SK-N-SH (cell line): ENCODE measurements around the gene ARHGAP25. TPM values are rescaled to one million over a fixed set of nuclear protein-coding genes. Genes with fewer than 3 reads are reported as not detected.

ENCODE experiments used
- CTCF ChIA-PET: fragments of 300-600, 350-600 bp; formaldehyde crosslinking; extraction: SDS; loops from one replicate; lab custom pipeline; 2021; lab: Yijun Ruan, JAX
- POLR2A ChIA-PET: fragments of 350-600 bp; sonication (Branson Sonifier 250); formaldehyde crosslinking; extraction: SDS; loops from one replicate; lab custom pipeline; 2020; ENCODE audit warnings: antibody characterized with exemption, inconsistent platforms; lab: Yijun Ruan, JAX
- DNase-seq: peaks from one replicate; pipeline ENCODE4 v3.0.0; 2012
- H2AFZ ChIP-seq: fragments of 200-600 bp; sonication (generic); 2 replicates; pipeline ENCODE4 v1.8.1; 2016; ENCODE audit warnings: antibody characterized with exemption, mild to moderate bottlenecking, low read depth
- H3F3A ChIP-seq: fragments of 200-600 bp; sonication (generic); replicated peaks from 2 replicates; pipeline ENCODE3; 2016; ENCODE audit warnings: antibody characterized with exemption, mild to moderate bottlenecking; ENCODE audit not compliant: insufficient read depth
- H3K27ac ChIP-seq, 2 experiments: fragments of 200-500 bp in 1 of 2; fragments of 200-600 bp in 1 of 2; sonication (Bioruptor generic) in 1 of 2; sonication (generic), shearing (Covaris generic) in 1 of 2; 2 replicates each; pipeline versions ENCODE4 v1.5.1 to v1.6.1; 2014 to 2016; ENCODE audit warnings: low read depth in 2 of 2, inconsistent platforms in 1 of 2, low read length in 1 of 2, mild to moderate bottlenecking in 1 of 2, mixed read lengths in 1 of 2
- H3K27me3 ChIP-seq: fragments of 200-600 bp; sonication (generic), shearing (Covaris generic); 2 replicates; pipeline ENCODE4 v1.6.1; 2016; ENCODE audit warnings: mixed run types; ENCODE audit not compliant: insufficient read depth
- H3K36me3 ChIP-seq, 2 experiments: fragments of 200-500 bp in 1 of 2; fragments of 200-600 bp in 1 of 2; sonication (Bioruptor generic) in 1 of 2; sonication (generic) in 1 of 2; replicated peaks in 1 of 2; 2 replicates each; pipeline versions ENCODE3 to v1.5.1; 2014 to 2016; ENCODE audit warnings: low read length in 1 of 2, mild to moderate bottlenecking in 1 of 2; ENCODE audit not compliant: insufficient read depth in 2 of 2, control insufficient read depth in 1 of 2
- H3K4me1 ChIP-seq, 2 experiments: fragments of 200-500 bp in 1 of 2; fragments of 200-600 bp in 1 of 2; sonication (Bioruptor generic) in 1 of 2; sonication (generic), shearing (Covaris generic) in 1 of 2; 2 replicates each; pipeline versions ENCODE4 v1.5.1 to v1.6.1; 2014 to 2016; ENCODE audit warnings: low read depth in 1 of 2, low read length in 1 of 2, mixed run types in 1 of 2; ENCODE audit not compliant: insufficient read depth in 2 of 2, control insufficient read depth in 1 of 2
- H3K4me2 ChIP-seq: fragments of 200-600 bp; sonication (generic), shearing (Covaris generic); 2 replicates; pipeline ENCODE4 v1.6.1; 2017; ENCODE audit warnings: mixed run types
- H3K4me3 ChIP-seq, 2 experiments: fragments of 200-500 bp in 1 of 2; fragments of 200-600 bp in 1 of 2; sonication (Bioruptor generic) in 1 of 2; sonication (generic), shearing (Covaris generic) in 1 of 2; 2 replicates each; pipeline versions ENCODE4 v1.5.1 to v1.8.1; 2014 to 2016; ENCODE audit warnings: low read depth in 2 of 2, inconsistent platforms in 1 of 2, low read length in 1 of 2, mild to moderate bottlenecking in 1 of 2, mixed read lengths in 1 of 2, moderate library complexity in 1 of 2
- H3K79me2 ChIP-seq: fragments of 200-600 bp; sonication (generic); 2 replicates; pipeline ENCODE4 v1.8.1; 2017; ENCODE audit warnings: mild to moderate bottlenecking; ENCODE audit not compliant: insufficient read depth
- H3K9ac ChIP-seq: fragments of 200-600 bp; sonication (generic); 2 replicates; pipeline ENCODE4 v1.6.1; 2017; ENCODE audit warnings: mixed run types
- H3K9me2 ChIP-seq: fragments of 200-600 bp; sonication (generic); 2 replicates; pipeline ENCODE4 v1.6.1; 2017; ENCODE audit warnings: mixed run types
- H3K9me3 ChIP-seq: fragments of 200-600 bp; sonication (generic); 2 replicates; pipeline ENCODE4 v1.6.1; 2017; ENCODE audit warnings: mixed run types, mild to moderate bottlenecking, moderate library complexity
- H4K20me1 ChIP-seq: fragments of 200-600 bp; sonication (generic); 2 replicates; pipeline ENCODE4 v1.6.1; 2017; ENCODE audit warnings: mild to moderate bottlenecking, mixed run types; ENCODE audit not compliant: insufficient read depth
- CHD2 ChIP-seq: fragments of 150-350 bp; IDR thresholded peaks from 2 replicates; pipeline ENCODE4 v1.6.1; 2018; ENCODE audit warnings: low read length; ENCODE audit not compliant: partially characterized antibody
- CTCF ChIP-seq: fragments of 200-600 bp; sonication (generic); IDR thresholded peaks from 2 replicates; pipeline ENCODE4 v1.6.1; 2017; ENCODE audit warnings: antibody characterized with exemption, mild to moderate bottlenecking, moderate library complexity
- FOXM1 ChIP-seq: IDR thresholded peaks from 2 replicates; pipeline ENCODE4 v1.4.0; 2012; ENCODE audit warnings: low read depth, mild to moderate bottlenecking
- GABPA ChIP-seq: IDR thresholded peaks from 2 replicates; pipeline ENCODE4 v1.4.0; 2012; ENCODE audit warnings: low read depth, mild to moderate bottlenecking
- GATA2 ChIP-seq: sonication (generic); formaldehyde crosslinking; IDR thresholded peaks from 2 replicates; pipeline ENCODE4 v1.5.0; 2020; ENCODE audit warnings: mild to moderate bottlenecking, missing genetic modification reagents
- MXI1 ChIP-seq: IDR thresholded peaks from 2 replicates; pipeline ENCODE4 v1.6.1; 2012; ENCODE audit warnings: mild to moderate bottlenecking, low read depth, low read length, improper control_type of control experiment
- NFIC ChIP-seq: IDR thresholded peaks from 2 replicates; pipeline ENCODE4 v1.4.0; 2012; ENCODE audit warnings: borderline replicate concordance
- RAD21 ChIP-seq: IDR thresholded peaks from 2 replicates; pipeline ENCODE4 v1.6.1; 2012; ENCODE audit warnings: mild to moderate bottlenecking, low read length
- REST ChIP-seq: IDR thresholded peaks from 2 replicates; pipeline ENCODE4 v1.6.1; 2012; ENCODE audit warnings: mild to moderate bottlenecking, low read depth, low read length, moderate library complexity
- RXRA ChIP-seq: IDR thresholded peaks from 2 replicates; pipeline ENCODE4 v1.4.0; 2012; ENCODE audit warnings: low read depth, mild to moderate bottlenecking, borderline replicate concordance
- SMC3 ChIP-seq: IDR thresholded peaks from 2 replicates; pipeline ENCODE4 v1.6.1; 2012; ENCODE audit warnings: low read depth, low read length, improper control_type of control experiment
- USF1 ChIP-seq: IDR thresholded peaks from 2 replicates; pipeline ENCODE4 v1.4.0; 2012; ENCODE audit warnings: low read depth, borderline replicate concordance
- YY1 ChIP-seq: IDR thresholded peaks from 2 replicates; pipeline ENCODE4 v1.4.0; 2012; ENCODE audit warnings: low read depth, mild to moderate bottlenecking
- WGBS: methylation state at CpG from one replicate; pipeline ENCODE4 v1.1.6; 2017; ENCODE audit warnings: low lambda C conversion rate; 5-methylcytosine and 5-hydroxymethylcytosine counted together
- polyA plus RNA-seq, 3 experiments: library from polyadenylated mRNA; depleted of rRNA; stranded (reverse); fragments of >200 nt; gene quantifications; 2 replicates each; pipeline ENCODE4 v1.2.3, GENCODE V29; 2012

Gene ARHGAP25
- polyA plus RNA-seq, 1 of the 3 experiments (the other 2 are of a cell fraction): not detected

GRCh38 chr2:68726608-68727367 lies 7.8 kb upstream of the ARHGAP25 start:
- ChIA-PET POLR2A (no interaction called here), CTCF (interaction anchor here (0.6 to 1.8 kb wide), 6 partner anchors 11 to 263 kb away, joined by 3 to 9 read pairs (median 4); no protein-coding TSS in a partner anchor)
- Histone ChIP-seq H3K4me2 (no peak overlapping the region), H3F3A (no peaks in the 10 kb centered on the region), H3K4me1 (no peaks in the 10 kb centered on the region; a peak in 1 of 4 replicates), H3K27ac (no peak overlapping the region), H3K36me3 (no peaks in the 10 kb centered on the region), H2AFZ (no peak overlapping the region), H3K27me3 (no peaks in the 10 kb centered on the region), H4K20me1 (no peaks in the 10 kb centered on the region), H3K4me3 (no peak overlapping the region), H3K9ac (no peak overlapping the region), H3K79me2 (no peaks in the 10 kb centered on the region), H3K9me3 (no peaks in the 10 kb centered on the region), H3K9me2 (no peaks in the 10 kb centered on the region)
- TF ChIP-seq REST (no peak), CHD2 (no peak), CTCF (no peak), SMC3 (no peak), YY1 (no peak), GATA2 (CRISPR knock-in tag) (no peak), RXRA (no peak), FOXM1 (no peak), MXI1 (no peak), GABPA (no peak), NFIC (no peak), USF1 (no peak), RAD21 (no peak)
- no peak for DNase-seq
- WGBS: 59% methylated on average over 11 of the region's 11 CpGs
